MCF 10A (cell line): ENCODE measurements around the gene HTRA3. TPM values are rescaled to one million over a fixed set of nuclear protein-coding genes. Genes with fewer than 3 reads are reported as not detected.

Experiments used
- BruUV-seq: library from RNA; stranded (reverse); fragments of 400-500 nt; replicated peaks from 2 replicates; lab custom pipeline; 2021; lab: Mats Ljungman, UMichigan
- CTCF ChIA-PET: fragments of 300-600 bp; sonication (Branson Sonifier 250); formaldehyde crosslinking; extraction: SDS; loops from one replicate; lab custom pipeline; 2021; ENCODE audit warnings: antibody characterized with exemption, inconsistent platforms; lab: Yijun Ruan, JAX
- POLR2A ChIA-PET: fragments of 300-600, 350-650 bp; sonication (Branson Sonifier 250); formaldehyde crosslinking; extraction: SDS; loops from one replicate; lab custom pipeline; 2020; ENCODE audit warnings: antibody characterized with exemption, inconsistent platforms; lab: Yijun Ruan, JAX
- DNase-seq: peaks from one replicate; pipeline ENCODE4 v3.0.0-alpha.2; 2018; ENCODE audit not compliant: unreplicated experiment
- H3K27ac Mint-ChIP-seq: one replicate; pipeline ENCODE4 v1.8.0; 2022; ENCODE audit warnings: mild to moderate bottlenecking, low read depth, mixed read lengths; ENCODE audit not compliant: unreplicated experiment
- H3K27me3 Mint-ChIP-seq: one replicate; pipeline ENCODE4 v1.8.0; 2022; ENCODE audit warnings: mixed read lengths; ENCODE audit not compliant: insufficient read depth, unreplicated experiment
- H3K36me3 Mint-ChIP-seq: one replicate; pipeline ENCODE4 v1.8.0; 2022; ENCODE audit warnings: mild to moderate bottlenecking, moderate library complexity, mixed read lengths; ENCODE audit not compliant: insufficient read depth, unreplicated experiment
- H3K4me1 Mint-ChIP-seq: one replicate; pipeline ENCODE4 v1.8.0; 2022; ENCODE audit warnings: mixed read lengths; ENCODE audit not compliant: insufficient read depth, unreplicated experiment
- H3K4me3 Mint-ChIP-seq: one replicate; pipeline ENCODE4 v1.8.0; 2022; ENCODE audit warnings: mild to moderate bottlenecking, moderate library complexity, mixed read lengths; ENCODE audit not compliant: unreplicated experiment
- H3K9me3 Mint-ChIP-seq: one replicate; pipeline ENCODE4 v1.8.0; 2022; ENCODE audit warnings: mixed read lengths; ENCODE audit not compliant: unreplicated experiment
- CTCF ChIP-seq: fragments of 200-600 bp; IDR thresholded peaks from one replicate; pipeline ENCODE4 v1.8.0; 2022; ENCODE audit warnings: antibody characterized with exemption, mild to moderate bottlenecking; ENCODE audit not compliant: unreplicated experiment
- intact Hi-C: fragments of 100-400 bp; cut with micrococcal nuclease; formaldehyde crosslinking; loops from 2 replicates; pipeline ENCODE4 v1.14.1; 2022
- total RNA-seq: library from RNA; stranded (reverse); gene quantifications from 2 replicates; pipeline ENCODE4 v1.2.3, GENCODE V29; 2022

Gene HTRA3
- total RNA-seq, 1 experiment from 2014 or later = not detected

- no peaks in the 10 kb centered on the region for H3K36me3 Mint-ChIP-seq
- CTCF ChIA-PET = no interaction called here
- no peak overlapping the region for H3K4me3 Mint-ChIP-seq
- peaks cover 5% of the 10 kb centered on the region for H3K9me3 Mint-ChIP-seq
- no TSS peak for BruUV-seq
- no peak for TF ChIP-seq CTCF
- POLR2A ChIA-PET = no interaction called here
- peak; percentile 9 for DNase-seq
- no peak overlapping the region for H3K27ac Mint-ChIP-seq
- peaks cover 18% of the 10 kb centered on the region for H3K4me1 Mint-ChIP-seq
- intact Hi-C loops = no loop called here
- H3K27me3 Mint-ChIP-seq = no peaks in the 10 kb centered on the region
Measured at GRCh38 chr4:8331575-8331955, 62.0 kb downstream of the HTRA3 start.

GRCh38 chr4:8332038-8332857 is 62.7 kb downstream of the HTRA3 start:
- H3K4me3 Mint-ChIP-seq = no peak overlapping the region
- H3K27ac Mint-ChIP-seq = no peak overlapping the region
- peaks cover 23% of the 10 kb centered on the region for H3K4me1 Mint-ChIP-seq
- DNase-seq = no peak
- no peaks in the 10 kb centered on the region for H3K9me3 Mint-ChIP-seq
- intact Hi-C loops = no loop called here
- H3K27me3 Mint-ChIP-seq = no peaks in the 10 kb centered on the region
- BruUV-seq = no TSS peak
- CTCF ChIA-PET = no interaction called here
- no peak for TF ChIP-seq CTCF
- no peaks in the 10 kb centered on the region for H3K36me3 Mint-ChIP-seq
- POLR2A ChIA-PET = interaction anchor here (0.7 to 1.0 kb wide), 4 partner anchors 9 to 160 kb away, joined by 3 to 8 read pairs (median 4); no protein-coding TSS in a partner anchor

- peaks cover 23% of the 10 kb centered on the region for H3K4me1 Mint-ChIP-seq
- intact Hi-C loops = no loop called here
- peak; percentile 89 for DNase-seq
- H3K36me3 Mint-ChIP-seq = no peaks in the 10 kb centered on the region
- BruUV-seq = no TSS peak
- no peak overlapping the region for H3K4me3 Mint-ChIP-seq
- TF ChIP-seq CTCF = no peak
- POLR2A ChIA-PET = interaction anchor here (0.7 to 1.0 kb wide), 4 partner anchors 9 to 161 kb away, joined by 3 to 8 read pairs (median 4); no protein-coding TSS in a partner anchor
- H3K27me3 Mint-ChIP-seq = no peaks in the 10 kb centered on the region
- CTCF ChIA-PET = no interaction called here
- H3K9me3 Mint-ChIP-seq = no peaks in the 10 kb centered on the region
- no peak overlapping the region for H3K27ac Mint-ChIP-seq
Measured at GRCh38 chr4:8332891-8333331, 63.4 kb downstream of the HTRA3 start.

GRCh38 chr4:8333726-8334460 is 64.3 kb downstream of the HTRA3 start:
- POLR2A ChIA-PET = no interaction called here
- H3K27me3 Mint-ChIP-seq = no peaks in the 10 kb centered on the region
- H3K9me3 Mint-ChIP-seq = peaks cover 8% of the 10 kb centered on the region
- no peaks in the 10 kb centered on the region for H3K36me3 Mint-ChIP-seq
- peaks cover 23% of the 10 kb centered on the region for H3K4me1 Mint-ChIP-seq
- CTCF ChIA-PET = interaction anchor here (1.3 kb wide), 1 partner anchor 28 kb away, joined by 5 read pairs; no protein-coding TSS in a partner anchor
- TF ChIP-seq CTCF = no peak
- BruUV-seq = no TSS peak
- DNase-seq = no peak
- H3K4me3 Mint-ChIP-seq = no peak overlapping the region
- no peak overlapping the region for H3K27ac Mint-ChIP-seq
- intact Hi-C loops = no loop called here
